PC-3 (cell line): ENCODE results near the gene SERHL2. TPM values are rescaled to one million over a fixed set of nuclear protein-coding genes. Genes with fewer than 3 reads are reported as not detected.
"Not testable (repeated sequence)": the region's sequence is repeated elsewhere in the genome, so short reads cannot be mapped to it uniquely, and the experiment has no call there.

Experiments
- ATAC-seq: fragments of 200-7000 bp; cut with Tn5 transposase; 2 replicates; pipeline ENCODE4 v1.9.1; 2020; ENCODE audit warnings: mild to moderate bottlenecking, moderate library complexity
- BruUV-seq: library from RNA; stranded (reverse); fragments of 400-500 nt; replicated peaks from 2 replicates; lab custom pipeline; 2021; lab: Mats Ljungman, UMichigan
- CTCF ChIA-PET: fragments of 300-600 bp; sonication (Branson Sonifier 250); formaldehyde crosslinking; loops from one replicate; lab custom pipeline; 2022; ENCODE audit warnings: antibody characterized with exemption; lab: Charles Lee
- POLR2A ChIA-PET: fragments of 300-600 bp; sonication (Branson Sonifier 250); formaldehyde crosslinking; loops from one replicate; lab custom pipeline; 2022; ENCODE audit warnings: antibody characterized with exemption; ENCODE audit not compliant: unreplicated experiment; lab: Charles Lee
- DNase-seq: peaks from one replicate; pipeline ENCODE4 v3.0.0-alpha.2; 2015
- H2AFZ ChIP-seq: fragments of 300-600 bp; sonication (generic); 2 replicates; pipeline ENCODE4 v1.6.0; 2016; ENCODE audit warnings: antibody characterized with exemption, low read length
- H3F3A ChIP-seq: fragments of 300-600 bp; sonication (generic); one replicate; pipeline ENCODE4 v1.6.0; 2017; ENCODE audit warnings: antibody characterized with exemption, low read length, control low read depth, mild to moderate bottlenecking; ENCODE audit not compliant: unreplicated experiment
- H3K27ac ChIP-seq: fragments of 300-600 bp; sonication (generic); 2 replicates; pipeline ENCODE4 v1.5.1; 2016; ENCODE audit warnings: mild to moderate bottlenecking, low read length
- H3K27me3 ChIP-seq: fragments of 300-600 bp; sonication (generic); 2 replicates; pipeline ENCODE4 v1.6.1; 2016; ENCODE audit warnings: low read length, mixed read lengths
- H3K36me3 ChIP-seq: fragments of 300-600 bp; sonication (generic); 2 replicates; pipeline ENCODE4 v1.6.1; 2016; ENCODE audit warnings: low read depth, mixed run types, low read length, mixed read lengths
- H3K4me1 ChIP-seq: fragments of 300-600 bp; sonication (generic); 2 replicates; pipeline ENCODE4 v1.5.1; 2016; ENCODE audit warnings: low read length; ENCODE audit not compliant: insufficient read depth
- H3K4me2 ChIP-seq: fragments of 300-600 bp; sonication (generic); 2 replicates; pipeline ENCODE4 v1.6.0; 2016; ENCODE audit warnings: low read length
- H3K4me3 ChIP-seq: fragments of 300-600 bp; sonication (generic); 2 replicates; pipeline ENCODE4 v1.5.1; 2016; ENCODE audit warnings: mild to moderate bottlenecking, low read length, mixed read lengths
- H3K79me2 ChIP-seq: fragments of 300-600 bp; sonication (generic); 2 replicates; pipeline ENCODE4 v1.6.1; 2017; ENCODE audit warnings: low read length, mixed read lengths
- H3K9ac ChIP-seq: fragments of 300-600 bp; sonication (generic); 2 replicates; pipeline ENCODE4 v1.6.0; 2016; ENCODE audit warnings: mild to moderate bottlenecking, low read length
- H3K9me2 ChIP-seq: fragments of 300-600 bp; sonication (generic); replicated peaks from 2 replicates; pipeline ENCODE4 v1.6.1; 2016; ENCODE audit warnings: mixed run types, low read length, mixed read lengths
- H3K9me3 ChIP-seq: fragments of 300-600 bp; sonication (generic); 2 replicates; pipeline ENCODE4 v1.6.1; 2016; ENCODE audit warnings: low read length, mixed read lengths
- H4K20me1 ChIP-seq: fragments of 300-600 bp; sonication (generic); 2 replicates; pipeline ENCODE4 v1.6.1; 2016; ENCODE audit warnings: low read length, mixed read lengths
- CTCF ChIP-seq: fragments of 300-600 bp; sonication (generic); conservative IDR thresholded peaks from 2 replicates; pipeline ENCODE4 v1.5.1; 2017; ENCODE audit warnings: antibody characterized with exemption, low read depth, mild to moderate bottlenecking, low read length
- EZH2 ChIP-seq: fragments of 300-600 bp; sonication (generic); IDR thresholded peaks from one replicate; pipeline ENCODE4 v1.6.1; 2017; ENCODE audit warnings: antibody characterized with exemption, mild to moderate bottlenecking, low read length; ENCODE audit not compliant: unreplicated experiment
- EZH2phosphoT487 ChIP-seq: fragments of 300-600 bp; sonication (generic); IDR thresholded peaks from 2 replicates; pipeline ENCODE4 v1.6.1; 2018; ENCODE audit warnings: mild to moderate bottlenecking, antibody characterized with exemption, low read length, borderline replicate concordance
- intact Hi-C: fragments of 100-400 bp; cut with micrococcal nuclease; formaldehyde crosslinking; loops from 2 replicates; pipeline ENCODE4 v1.9.0; 2023
- total RNA-seq: library from RNA; depleted of rRNA; stranded (reverse); fragments of >200 nt; gene quantifications from 2 replicates; pipeline ENCODE4 v1.2.3, GENCODE V29; 2014

The SERHL2 gene
- total RNA-seq, 1 experiment from 2014 or later, result 5.4 TPM

GRCh38 chr22:42564699-42565098 is 10.9 kb downstream of the SERHL2 start:
- Histone ChIP-seq H3K4me1 (no peaks in the 10 kb centered on the region), H3K9ac (no peak overlapping the region), H2AFZ (no peak overlapping the region), H3K27me3 (no peaks in the 10 kb centered on the region), H3K4me2 (no peak overlapping the region), H3F3A (no peaks in the 10 kb centered on the region), H3K27ac (no peak overlapping the region), H3K9me2 (no peaks in the 10 kb centered on the region), H3K79me2 (no peaks in the 10 kb centered on the region), H3K36me3 (no peaks in the 10 kb centered on the region), H3K4me3 (no peak overlapping the region), H4K20me1 (no peaks in the 10 kb centered on the region), H3K9me3 (no peaks in the 10 kb centered on the region)
- no TSS peak for BruUV-seq
- intact Hi-C loops, result no loop called here
- POLR2A ChIA-PET, result no interaction called here
- DNase-seq, result no peak
- no peak for TF ChIP-seq CTCF
- no peak for TF ChIP-seq EZH2phosphoT487
- TF ChIP-seq EZH2, result no peak
- CTCF ChIA-PET, result no interaction called here
- ATAC-seq, result no peak

- CTCF ChIA-PET, result no interaction called here
- intact Hi-C loops, result no loop called here
- Histone ChIP-seq H3K4me2 (no peak overlapping the region), H3K9me2 (no peaks in the 10 kb centered on the region), H3K9ac (no peak overlapping the region), H2AFZ (no peak overlapping the region), H3K79me2 (no peaks in the 10 kb centered on the region), H4K20me1 (no peaks in the 10 kb centered on the region), H3F3A (no peaks in the 10 kb centered on the region), H3K4me1 (no peaks in the 10 kb centered on the region), H3K27ac (no peak overlapping the region), H3K9me3 (no peaks in the 10 kb centered on the region), H3K36me3 (no peaks in the 10 kb centered on the region), H3K4me3 (no peak overlapping the region), H3K27me3 (no peaks in the 10 kb centered on the region)
- POLR2A ChIA-PET, result no interaction called here
- no TSS peak for BruUV-seq
- DNase-seq, result no peak
- no peak for TF ChIP-seq EZH2phosphoT487
- TF ChIP-seq CTCF, result no peak
- TF ChIP-seq EZH2, result no peak
- ATAC-seq, result no peak
Measured at GRCh38 chr22:42565956-42566355, 12.2 kb downstream of the SERHL2 start.

GRCh38 chr22:42567950-42568349 is 14.2 kb downstream of the SERHL2 start:
- ATAC-seq, result not testable (repeated sequence)

GRCh38 chr22:42570580-42570979 is 16.8 kb downstream of the SERHL2 start:
- not testable (repeated sequence) for H3K4me2 ChIP-seq, ATAC-seq

More at GRCh38 chr22:42567950-42568349, 14.2 kb downstream of the SERHL2 start:
- H2AFZ ChIP-seq, H3K4me3 ChIP-seq, H3K36me3 ChIP-seq, H3K27me3 ChIP-seq, DNase-seq, H3K4me2 ChIP-seq, H3K9me2 ChIP-seq, CTCF ChIA-PET, H3K79me2 ChIP-seq, H3K4me1 ChIP-seq, POLR2A ChIA-PET, H3K9me3 ChIP-seq, H4K20me1 ChIP-seq, H3F3A ChIP-seq, BruUV-seq, H3K27ac ChIP-seq, H3K9ac ChIP-seq, intact Hi-C loops: not testable (repeated sequence)

GRCh38 chr22:42571068-42571467 is 17.3 kb downstream of the SERHL2 start:
- H3K27ac ChIP-seq, H3F3A ChIP-seq, CTCF ChIA-PET, H3K4me2 ChIP-seq, H3K79me2 ChIP-seq, H3K27me3 ChIP-seq, BruUV-seq, intact Hi-C loops, ATAC-seq, H3K4me3 ChIP-seq, H3K9me2 ChIP-seq, POLR2A ChIA-PET, H3K9ac ChIP-seq, H2AFZ ChIP-seq, H4K20me1 ChIP-seq, H3K9me3 ChIP-seq, DNase-seq, H3K4me1 ChIP-seq, H3K36me3 ChIP-seq: not testable (repeated sequence)

More at GRCh38 chr22:42570580-42570979, 16.8 kb downstream of the SERHL2 start:
- H3K36me3 ChIP-seq, H2AFZ ChIP-seq, H3K79me2 ChIP-seq, H4K20me1 ChIP-seq, H3K9me3 ChIP-seq, H3F3A ChIP-seq, POLR2A ChIA-PET, BruUV-seq, DNase-seq, H3K9me2 ChIP-seq, intact Hi-C loops, H3K9ac ChIP-seq, H3K27me3 ChIP-seq, H3K27ac ChIP-seq, CTCF ChIA-PET, H3K4me1 ChIP-seq, H3K4me3 ChIP-seq: not testable (repeated sequence)
